Stimulated activated CD4-positive, alpha-beta T cell treated with anti-CD3 and anti-CD28 coated beads, Interleukin-12 subunit alpha, Interleukin-12 subunit beta, amount 100 ng/mL, for 48 hours (primary cell): ENCODE data around the gene CRYBG2.

ENCODE experiments used
- DNase-seq, 3 donors: peaks; one replicate each; pipeline ENCODE4 v3.0.0-alpha.2; 2020; ENCODE audit warnings: low read depth in 2 of 3, low spot score in 1 of 3

The CRYBG2 gene

DNA sequence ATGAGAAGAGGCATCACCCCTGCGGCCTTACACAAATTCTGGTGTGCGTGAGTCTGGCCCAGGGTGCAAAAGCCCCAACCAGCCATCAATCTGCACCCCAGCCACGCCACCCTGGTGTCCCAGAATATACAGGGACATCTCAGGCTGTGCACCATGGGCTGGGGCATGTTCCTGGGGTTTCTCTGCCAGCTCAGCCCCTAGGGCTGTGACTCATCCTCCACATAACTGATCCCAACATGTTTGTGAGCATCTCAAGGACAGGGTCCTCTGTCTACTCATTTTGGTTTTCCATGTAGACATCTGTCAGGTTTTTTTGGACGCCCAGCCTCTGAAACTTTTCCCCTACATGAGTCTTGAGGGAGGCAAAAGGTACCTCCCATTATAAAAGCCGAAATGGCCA is 18.1 kb upstream of the CRYBG2 start:
- DNase-seq = no peak

- no peak for DNase-seq
Observed at GRCh38 chr1:26370591-26371382, 16.9 kb upstream of the CRYBG2 start.

DNA sequence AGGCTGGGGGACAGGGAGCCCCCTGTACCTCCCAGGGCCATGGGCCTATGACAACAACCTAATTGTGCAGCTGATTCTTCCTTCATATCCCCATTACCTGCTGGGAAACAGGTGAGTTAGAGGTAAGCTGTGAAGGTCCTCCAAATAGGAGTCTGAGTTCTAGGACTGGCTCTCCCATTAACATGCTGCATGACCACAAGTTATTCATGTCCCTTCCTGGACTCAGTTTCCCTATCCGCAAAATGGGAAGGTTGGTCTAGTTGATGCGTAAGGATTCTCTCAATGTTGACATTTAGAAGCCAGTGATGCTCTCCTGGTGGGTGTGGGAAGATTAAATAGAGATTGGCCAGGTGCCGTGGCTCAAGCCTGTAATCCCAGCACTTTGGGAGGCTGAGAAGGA is 14.6 kb upstream of the CRYBG2 start:
- DNase-seq = no peak

- DNase-seq = no peak
Observed at GRCh38 chr1:26368006-26368405, 14.1 kb upstream of the CRYBG2 start.

GRCh38 chr1:26367441-26367840 is 13.5 kb upstream of the CRYBG2 start:
- DNase-seq = no peak

GRCh38 chr1:26364956-26365355 is 11.0 kb upstream of the CRYBG2 start:
- DNase-seq = no peak

DNA sequence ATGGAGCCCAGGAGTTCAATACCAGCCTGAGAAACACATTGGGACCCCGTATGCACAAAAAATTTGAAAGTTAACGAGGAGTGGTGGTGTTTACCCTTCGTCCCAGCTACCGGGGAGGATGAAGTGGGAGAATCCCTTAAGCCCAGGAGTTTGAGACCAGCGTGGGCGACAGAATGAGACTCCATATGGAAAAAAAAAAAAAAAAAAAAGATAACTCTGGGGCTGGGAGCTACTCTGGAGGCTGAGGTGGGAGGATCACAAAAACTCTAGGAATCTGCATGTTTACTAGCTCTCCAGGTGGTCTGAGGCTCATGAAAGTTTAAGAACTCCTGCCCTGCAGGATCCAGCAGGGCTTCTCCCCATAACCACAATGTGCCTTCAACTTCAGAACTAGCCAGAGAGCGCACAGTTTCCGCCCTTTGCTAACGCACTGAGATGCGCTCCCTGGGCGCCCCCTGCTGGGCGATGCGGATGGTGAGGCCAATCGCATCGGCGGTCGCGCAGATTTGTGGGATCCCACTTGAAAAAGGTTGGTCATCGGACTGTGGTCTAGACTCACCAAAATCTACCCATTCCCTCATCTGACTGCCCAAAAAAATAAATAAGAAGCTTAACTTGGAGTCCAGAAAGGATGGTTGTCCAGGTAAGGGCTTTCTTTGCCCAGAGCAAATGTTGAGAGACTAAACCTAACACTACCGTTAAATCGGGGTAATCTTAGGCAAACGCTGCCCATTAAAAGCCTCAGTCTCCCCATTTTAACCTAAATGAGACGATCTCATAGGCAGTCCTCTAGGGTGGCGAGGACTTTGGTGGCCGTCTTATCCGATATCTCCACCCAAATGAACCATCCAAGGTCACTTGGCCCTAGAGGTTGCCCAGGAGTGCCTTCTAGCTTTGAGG is 9.9 kb upstream of the CRYBG2 start:
- DNase-seq = peak; percentile 72 to 90 (median 79)

- DNase-seq = no peak
Observed at GRCh38 chr1:26362331-26362730, 8.4 kb upstream of the CRYBG2 start.

GRCh38 chr1:26361605-26362122 is 7.7 kb upstream of the CRYBG2 start:
- no peak for DNase-seq

GRCh38 chr1:26360807-26361604 is 7.1 kb upstream of the CRYBG2 start:
- no peak for DNase-seq

DNA sequence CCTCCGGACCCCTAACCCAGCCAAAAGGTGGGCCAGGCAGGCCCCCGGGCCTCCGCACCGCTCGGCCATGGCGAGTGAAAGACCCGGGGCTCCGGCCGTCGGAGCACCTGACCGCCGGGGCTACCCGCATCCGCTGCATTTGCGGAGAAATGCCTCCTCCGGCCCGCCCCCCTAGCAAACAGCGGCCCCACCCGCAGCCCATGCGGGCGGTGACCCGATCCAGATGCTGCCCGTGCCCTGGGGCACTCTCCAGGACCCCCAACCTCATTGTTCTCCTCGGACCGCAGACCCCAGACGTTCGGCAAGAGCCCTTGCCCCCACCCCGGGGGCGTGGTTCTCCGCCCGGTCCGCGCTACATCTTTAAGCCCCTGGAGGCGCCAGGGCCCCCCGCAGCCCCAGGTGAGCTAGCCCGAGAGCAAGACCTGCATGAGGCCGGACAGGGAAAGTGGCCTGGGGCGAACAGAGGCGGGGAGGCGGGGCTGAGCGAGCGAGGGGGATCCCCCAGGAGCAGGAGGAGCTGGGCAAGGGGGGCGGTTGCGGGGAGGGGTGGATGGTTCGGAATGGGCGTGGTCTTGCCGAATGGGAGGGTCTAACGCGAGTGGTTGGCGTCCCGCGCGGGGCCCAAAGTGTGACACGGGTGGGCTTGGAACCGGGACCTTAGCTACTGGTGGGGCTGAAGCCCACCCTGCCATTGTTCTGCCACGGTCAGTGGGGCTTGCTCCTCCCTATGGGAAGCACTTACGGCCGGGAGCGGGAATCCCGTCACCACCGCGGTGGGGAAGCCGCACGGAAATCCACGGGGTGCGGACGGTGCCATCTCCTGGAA is 6.3 kb upstream of the CRYBG2 start:
- DNase-seq = peak; percentile 15 to 37 (median 29)

- DNase-seq = peak; percentile 35 to 57 (median 48)
Observed at GRCh38 chr1:26358411-26359384, 4.8 kb upstream of the CRYBG2 start.

- DNase-seq = no peak
Observed at GRCh38 chr1:26357121-26357602, 3.2 kb upstream of the CRYBG2 start.

DNA sequence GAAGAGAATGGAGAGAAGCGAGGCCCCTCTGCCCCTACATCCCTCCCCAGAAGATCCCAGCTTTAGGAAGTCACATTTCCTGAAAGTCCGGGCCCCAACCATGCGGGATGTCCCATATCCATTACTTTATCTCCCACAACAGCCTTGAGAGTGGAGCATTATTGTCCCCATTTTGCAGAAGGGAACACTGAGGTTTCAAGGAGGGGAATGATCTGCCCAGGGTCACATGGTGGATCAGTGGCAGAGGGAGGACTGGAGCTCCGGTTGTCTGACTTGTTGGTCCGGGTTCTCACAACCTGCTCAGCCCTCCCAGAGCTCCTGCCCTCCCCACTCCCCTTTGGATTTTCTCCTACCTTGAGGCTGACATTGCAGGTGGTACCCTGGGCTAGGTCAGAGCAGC is 2.2 kb upstream of the CRYBG2 start:
- DNase-seq = no peak

GRCh38 chr1:26354972-26355371 is 1.0 kb upstream of the CRYBG2 start:
- no peak for DNase-seq

DNA sequence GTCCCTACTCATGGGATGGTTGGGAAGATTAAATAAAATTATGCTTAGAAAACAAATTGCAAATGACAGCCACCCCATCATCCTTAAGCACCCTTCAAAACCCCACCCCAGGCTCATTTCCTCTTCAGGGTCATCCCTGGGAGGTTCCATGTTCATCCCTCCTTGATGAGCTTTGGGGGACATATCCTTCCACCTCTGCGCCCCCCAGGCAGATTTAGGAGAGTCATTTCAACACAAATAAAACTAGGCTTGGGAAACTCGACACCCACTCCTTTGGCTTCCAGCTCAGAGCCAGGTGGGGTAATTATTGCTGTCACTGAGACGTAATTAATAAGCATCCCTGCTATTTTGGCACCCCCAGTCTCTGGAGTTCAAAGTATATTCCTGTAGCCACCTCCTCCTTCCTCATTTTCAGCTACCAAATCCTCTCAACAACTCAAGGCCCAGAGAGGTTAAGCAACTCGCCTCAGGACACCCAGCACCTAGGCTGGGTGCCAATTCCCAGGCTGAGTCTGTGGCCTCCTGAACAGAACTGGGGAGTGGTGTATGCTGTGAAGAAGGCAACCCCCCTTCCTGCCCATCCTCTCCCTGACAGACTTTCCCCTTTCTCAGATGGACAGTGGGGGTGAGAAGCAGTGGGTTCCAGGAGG is 595 bp downstream of the CRYBG2 start:
- no peak for DNase-seq

GRCh38 chr1:26352338-26352679 is 1.6 kb downstream of the CRYBG2 start:
- DNase-seq = no peak

DNA sequence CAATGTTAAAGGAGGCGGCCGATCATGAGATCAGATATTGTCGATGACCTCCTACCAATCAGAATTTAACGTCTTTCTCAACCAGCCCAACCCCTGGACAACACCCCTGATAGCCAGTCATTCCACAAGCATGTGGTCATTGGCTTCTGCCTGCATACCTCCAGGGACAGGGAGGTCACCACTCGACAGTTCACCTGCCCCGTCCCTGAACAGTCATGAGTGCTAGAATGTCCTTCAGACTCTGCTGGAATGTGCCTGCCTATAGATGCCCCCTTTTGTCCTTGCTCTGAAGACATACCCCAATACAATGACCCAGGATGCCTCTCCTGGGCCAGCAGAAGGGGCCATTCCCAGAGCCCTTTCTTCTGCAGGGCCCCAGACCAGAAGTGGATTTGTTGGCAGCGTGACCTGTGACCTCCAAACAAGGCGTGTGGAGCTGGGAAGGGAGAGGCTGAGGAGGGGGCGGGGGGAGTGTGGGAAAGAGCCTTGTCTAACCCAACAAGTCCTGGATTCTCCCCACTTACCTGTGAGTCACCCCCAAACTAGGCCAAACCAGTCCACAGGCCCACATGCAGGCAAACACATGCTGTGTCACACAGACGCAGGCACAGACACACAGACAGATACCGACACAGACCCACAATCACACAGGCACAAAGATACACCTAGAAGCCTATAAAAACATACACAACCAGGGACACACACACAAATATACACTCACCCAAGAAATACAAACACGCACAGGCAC is 2.2 kb downstream of the CRYBG2 start:
- DNase-seq = no peak
